Daoy (cell line): ENCODE measurements around the gene SKOR1. TPM values are rescaled to one million over a fixed set of nuclear protein-coding genes. Genes with fewer than 3 reads are reported as not detected.

ENCODE experiments used
- DNase-seq: peaks from one replicate; pipeline ENCODE4 v3.0.0-alpha.2; 2015; ENCODE audit warnings: low read depth
- total RNA-seq: library from RNA; depleted of rRNA; stranded (reverse); fragments of >200 nt; shearing (Covaris generic); gene quantifications from 2 replicates; pipeline ENCODE4 v1.2.3, GENCODE V29; 2014

The SKOR1 gene
- total RNA-seq, 1 experiment from 2014 or later = not detected

DNA sequence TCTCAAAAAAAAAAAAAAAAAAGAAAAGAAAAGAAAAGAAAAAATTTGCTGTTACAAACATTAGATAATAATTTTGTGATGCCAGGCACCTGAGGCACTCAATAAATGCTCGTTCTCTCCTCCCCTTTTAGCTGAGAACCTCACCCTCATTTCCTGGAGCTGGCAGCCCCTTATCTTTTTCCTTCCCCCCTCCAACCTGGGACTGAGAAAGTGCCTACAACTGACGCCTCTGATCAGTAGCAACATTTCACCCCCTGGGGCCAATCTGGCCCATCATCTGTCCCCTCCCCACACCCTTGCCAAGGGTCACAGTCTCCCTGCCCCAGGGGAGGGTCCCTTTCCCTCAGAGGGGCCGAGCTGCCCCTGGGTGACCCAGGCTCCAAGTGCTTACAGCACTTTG is 27.1 kb downstream of the SKOR1 start:
- DNase-seq = no peak

DNA sequence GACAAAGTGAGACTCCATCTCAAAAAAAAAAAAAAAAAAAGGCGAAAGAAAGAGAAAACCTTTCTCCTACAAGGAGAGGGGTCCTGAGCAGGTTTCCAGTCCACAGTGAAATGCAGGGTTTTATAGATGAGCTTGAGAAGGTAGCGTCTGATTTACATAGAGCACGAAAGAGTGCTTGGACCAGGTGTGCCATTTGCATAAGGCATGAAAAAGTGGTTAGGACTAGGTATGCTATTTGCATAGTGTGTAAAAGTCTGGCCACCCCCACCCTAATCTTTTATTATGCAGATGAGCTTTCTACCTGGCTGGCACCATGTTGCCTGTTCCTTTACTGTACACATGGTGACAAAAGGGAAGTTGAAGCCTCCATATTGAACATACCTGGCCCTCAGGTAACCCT is 28.1 kb downstream of the SKOR1 start:
- DNase-seq = no peak

DNA sequence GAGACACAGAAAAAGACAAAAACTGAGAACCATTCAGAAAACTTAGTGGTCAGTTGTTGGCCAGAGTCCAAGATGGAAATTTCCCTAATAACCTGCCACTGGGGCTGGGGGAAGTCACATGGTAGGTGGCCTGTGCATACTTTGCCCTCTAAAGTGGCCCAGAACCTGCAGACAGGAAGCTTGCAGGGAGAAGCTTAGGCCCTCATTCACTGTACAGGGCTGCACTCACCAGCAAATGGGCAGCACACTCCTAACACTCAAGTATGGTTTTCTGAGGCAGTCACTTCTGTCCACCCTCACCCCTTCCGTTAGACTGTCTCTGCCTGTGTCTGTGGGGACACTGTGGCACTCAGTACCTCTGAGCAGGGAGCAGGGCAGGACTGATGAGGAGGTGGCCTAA is 29.0 kb downstream of the SKOR1 start:
- DNase-seq = no peak

DNA sequence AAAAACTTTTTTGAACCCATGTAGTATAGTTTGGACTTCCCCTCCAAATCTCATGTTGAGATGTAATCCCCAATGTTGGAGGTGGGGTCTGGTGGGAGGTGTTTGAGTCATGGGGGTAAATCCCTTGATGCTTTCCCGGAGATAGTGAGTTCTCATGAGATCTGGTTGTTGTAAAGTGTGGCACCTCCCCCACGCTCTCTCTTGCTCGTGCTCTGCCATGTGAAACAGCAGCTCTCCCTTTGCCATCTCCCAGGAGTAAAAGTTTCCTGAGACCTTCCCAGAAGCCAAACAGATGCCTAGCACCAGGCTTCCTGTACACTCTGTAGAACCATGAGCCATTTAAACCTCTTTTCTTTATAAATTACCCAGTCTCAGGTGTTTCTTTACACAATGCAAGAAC is 30.5 kb downstream of the SKOR1 start:
- no peak for DNase-seq

DNA sequence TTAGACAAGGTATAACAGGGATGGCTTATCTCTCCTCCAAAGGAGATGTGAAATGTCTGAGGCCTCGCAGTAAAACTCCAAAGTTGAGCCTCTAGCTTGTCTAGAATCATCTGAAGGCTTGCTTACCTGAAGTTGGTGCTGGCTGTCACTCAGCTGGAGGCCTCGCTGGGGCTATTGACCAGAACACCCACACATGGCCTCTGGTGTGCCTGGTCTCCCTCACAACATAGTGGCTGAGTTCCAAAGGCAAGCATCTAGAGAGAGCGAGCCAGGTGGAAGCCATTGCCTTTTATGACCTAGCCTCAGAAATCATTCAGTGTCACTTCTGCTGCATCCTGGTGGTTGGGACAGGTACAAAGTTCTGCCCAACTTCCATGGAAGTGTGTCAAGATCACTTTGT is 31.9 kb downstream of the SKOR1 start:
- no peak for DNase-seq

DNA sequence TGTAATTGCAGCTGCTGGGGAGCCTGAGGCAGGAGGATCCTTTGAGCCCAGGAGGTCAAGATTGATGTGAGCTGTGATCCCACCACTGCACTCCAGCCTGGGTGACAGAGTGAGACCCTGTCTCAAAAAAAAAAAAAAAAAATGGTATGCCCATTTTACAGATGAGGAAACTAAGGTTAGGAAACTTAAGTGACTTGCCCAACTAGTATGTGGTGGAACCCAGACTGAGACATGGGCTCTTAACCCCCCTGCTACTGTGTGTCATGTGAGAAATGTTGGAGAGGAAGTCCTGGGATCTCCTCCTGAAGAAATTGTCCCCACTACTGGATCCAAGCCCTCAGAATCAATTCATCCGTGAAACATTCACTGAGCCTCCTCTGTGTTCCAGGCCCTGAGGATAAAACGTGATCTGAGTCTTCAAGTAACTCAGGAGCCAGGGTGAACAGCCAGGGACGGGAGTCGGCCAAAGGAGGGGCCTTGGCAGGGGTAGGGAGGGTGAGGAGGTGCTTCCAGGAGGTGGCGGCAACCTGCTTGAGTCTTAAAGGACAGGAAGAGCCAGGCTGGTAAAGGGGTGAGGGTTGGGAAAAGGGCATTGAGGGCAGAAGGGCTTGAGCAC is 34.1 kb downstream of the SKOR1 start:
- no peak for DNase-seq

DNA sequence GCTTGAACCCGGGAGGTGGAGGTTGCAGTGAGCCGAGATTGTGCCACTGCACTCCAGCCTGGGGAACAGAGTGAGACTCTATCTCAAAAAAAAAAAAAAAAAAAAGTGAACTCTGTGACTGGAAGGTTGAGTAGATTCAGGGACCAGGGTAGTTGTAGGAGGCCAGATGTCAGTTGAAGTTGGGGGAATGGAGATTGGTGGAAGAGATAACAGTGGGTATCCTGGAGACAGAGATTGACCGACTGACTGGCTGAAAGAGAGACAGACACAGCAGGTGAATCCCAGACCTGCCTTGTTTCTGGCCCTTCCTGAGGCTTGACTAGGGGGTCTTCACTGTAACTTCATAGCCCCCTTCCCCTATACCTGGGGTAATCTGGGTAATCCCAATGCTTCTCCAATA is 36.7 kb downstream of the SKOR1 start:
- no peak for DNase-seq

DNA sequence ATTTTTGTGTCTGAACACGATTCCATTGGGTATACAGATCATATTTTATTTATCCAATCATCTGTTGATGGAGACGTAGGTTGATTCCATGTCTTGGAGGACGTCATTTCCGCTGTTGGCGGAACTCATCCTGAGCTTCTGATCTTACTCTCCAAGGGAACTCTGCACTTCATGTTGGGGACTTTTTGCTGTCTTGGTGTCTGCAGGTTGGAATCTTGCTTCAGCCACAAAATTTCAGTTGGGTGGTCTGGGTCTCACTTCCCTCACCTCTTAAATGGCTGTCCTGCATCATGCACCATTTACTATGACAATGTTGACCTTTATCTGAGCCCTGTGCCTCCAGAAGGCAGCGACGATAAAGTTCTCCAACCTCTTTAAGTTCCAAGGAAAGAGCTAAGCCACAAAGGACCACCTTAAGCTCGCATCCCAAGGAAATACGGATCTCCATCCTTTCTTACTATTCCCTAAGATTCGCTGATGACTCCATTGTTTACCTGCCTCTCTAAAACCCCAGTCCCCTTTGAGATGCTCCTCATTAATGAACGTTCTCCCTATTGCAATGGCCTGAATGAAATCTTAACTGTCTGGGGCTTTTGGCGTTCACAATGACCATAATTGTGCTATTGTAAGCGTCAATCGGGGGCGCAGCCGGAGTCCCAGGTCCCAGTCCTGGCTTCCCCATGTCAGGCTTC is 37.6 kb downstream of the SKOR1 start:
- no peak for DNase-seq

DNA sequence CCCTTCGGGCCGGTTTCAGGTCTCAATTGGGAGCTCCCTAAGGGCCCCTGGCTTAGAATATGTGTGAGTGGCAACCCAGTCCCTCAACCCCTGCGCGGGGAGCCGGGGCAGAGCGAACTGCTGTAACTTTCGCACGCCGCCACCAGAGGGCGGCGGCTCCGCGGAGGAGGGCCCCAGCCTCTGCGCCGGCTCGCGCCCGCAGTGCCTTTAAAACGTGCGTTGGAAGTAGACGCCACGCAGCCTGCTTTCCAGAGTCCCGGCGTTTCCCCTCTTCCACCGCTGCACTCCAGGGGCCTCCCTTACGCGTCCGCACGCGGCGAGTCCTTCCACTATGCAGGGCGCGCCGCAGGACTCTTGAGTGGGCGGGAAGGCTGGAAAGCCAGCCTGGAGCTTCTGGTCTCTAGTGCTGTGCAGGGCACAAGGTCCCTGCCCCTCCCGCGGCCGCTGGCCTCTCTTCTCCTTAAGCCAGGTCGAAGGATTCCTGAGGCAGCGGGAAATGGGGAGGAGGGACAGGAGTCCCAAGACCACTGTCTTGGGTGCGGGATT is 38.2 kb downstream of the SKOR1 start:
- DNase-seq = peak; percentile 70

DNA sequence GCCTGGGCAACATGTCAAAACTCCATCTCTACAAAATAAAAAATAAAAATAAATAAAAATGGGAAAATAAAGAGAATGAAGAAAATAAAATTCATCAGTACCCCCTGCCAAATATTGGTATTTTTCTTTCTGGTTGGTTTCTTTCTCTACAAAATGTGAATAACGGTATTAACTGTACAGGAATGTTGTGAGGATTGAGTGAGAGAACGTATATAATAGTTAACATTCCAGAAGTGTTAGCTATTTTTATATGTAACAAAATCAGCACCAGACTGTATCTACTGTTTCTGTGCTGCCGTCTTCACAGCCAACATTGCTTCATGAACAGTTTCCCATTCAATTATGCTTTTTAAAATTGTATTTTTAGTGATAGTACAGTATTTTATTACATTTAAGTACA is 40.0 kb downstream of the SKOR1 start:
- DNase-seq = no peak

DNA sequence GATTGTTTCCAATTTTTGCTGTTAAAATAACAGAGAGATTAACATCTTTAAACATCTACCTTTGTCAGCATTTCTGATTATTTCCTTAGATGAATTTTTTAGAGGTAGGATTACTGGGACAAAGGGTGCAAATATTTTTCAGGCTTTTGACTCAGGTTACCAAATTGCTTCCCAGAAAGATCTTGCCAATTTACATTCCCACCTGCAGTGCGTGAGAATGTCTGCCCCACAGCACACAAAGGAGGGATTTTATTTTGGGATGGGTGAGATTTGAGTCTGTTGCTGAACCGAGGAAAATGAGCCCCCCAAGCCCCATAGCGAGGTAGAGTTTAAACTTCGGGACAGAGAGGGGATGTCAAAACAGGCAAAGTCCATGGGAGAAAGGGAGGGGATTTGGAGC is 40.5 kb downstream of the SKOR1 start:
- no peak for DNase-seq

DNA sequence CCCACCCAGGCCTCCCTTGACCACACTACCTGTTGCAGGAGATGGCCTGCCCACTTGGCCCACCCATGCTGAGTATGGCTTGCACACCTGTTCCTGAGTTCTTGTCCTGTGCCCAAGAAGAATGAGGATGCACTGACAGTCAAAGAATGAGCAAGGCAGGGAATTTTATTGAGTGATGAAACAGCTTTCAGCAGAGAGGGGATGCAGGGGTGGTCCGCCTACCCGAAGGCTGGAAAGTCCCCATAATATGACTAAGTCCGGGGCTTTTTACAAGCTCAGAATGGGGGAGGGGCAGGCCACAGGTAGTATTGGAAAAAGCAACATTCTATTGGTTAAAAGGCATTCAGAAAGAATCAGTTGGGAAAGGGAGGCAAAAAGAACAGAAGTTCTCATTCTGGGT is 44.4 kb downstream of the SKOR1 start:
- no peak for DNase-seq

DNA sequence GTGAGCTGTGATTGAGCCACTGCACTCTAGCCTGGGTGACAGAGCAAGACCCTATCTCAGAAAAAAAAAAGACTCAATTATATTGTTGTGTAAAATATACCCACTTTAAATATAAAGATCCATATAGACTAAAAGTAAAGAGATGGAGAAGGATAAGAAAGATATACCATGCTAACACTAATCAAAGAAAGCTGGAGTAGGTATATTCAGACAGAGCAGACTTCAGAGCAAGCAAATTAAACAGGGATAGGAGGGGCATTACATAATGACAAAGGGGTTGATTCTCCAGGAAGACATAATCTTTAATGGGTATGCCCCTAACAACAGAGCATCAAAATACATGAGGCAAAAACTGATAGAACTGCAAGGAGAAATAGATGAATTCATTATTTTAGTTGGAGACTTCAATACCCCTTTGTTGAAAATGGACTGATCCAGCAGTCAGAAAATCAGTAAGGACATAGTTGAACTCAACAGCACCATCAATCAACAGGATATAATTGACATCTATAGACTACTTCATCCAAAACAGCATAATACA is 45.6 kb downstream of the SKOR1 start:
- DNase-seq = no peak

DNA sequence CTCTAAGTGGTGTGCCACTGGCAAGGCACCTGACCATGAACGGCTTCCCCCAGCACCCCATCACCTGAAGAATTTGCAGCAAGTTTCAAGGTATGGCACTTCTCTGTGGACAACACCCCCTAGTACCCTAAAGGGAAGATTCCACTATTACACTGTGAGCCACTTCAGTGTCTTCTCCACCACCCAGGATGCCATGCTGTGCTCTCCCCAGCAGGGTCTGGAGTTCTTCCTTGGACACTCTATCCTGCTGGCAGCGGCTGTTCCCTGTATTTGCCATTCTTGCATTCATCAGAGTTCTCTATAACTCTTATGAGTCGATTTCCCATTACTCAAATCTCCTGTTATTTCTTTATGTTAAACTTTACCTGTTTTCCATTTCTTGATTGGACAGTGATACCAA is 48.5 kb downstream of the SKOR1 start:
- DNase-seq = no peak

DNA sequence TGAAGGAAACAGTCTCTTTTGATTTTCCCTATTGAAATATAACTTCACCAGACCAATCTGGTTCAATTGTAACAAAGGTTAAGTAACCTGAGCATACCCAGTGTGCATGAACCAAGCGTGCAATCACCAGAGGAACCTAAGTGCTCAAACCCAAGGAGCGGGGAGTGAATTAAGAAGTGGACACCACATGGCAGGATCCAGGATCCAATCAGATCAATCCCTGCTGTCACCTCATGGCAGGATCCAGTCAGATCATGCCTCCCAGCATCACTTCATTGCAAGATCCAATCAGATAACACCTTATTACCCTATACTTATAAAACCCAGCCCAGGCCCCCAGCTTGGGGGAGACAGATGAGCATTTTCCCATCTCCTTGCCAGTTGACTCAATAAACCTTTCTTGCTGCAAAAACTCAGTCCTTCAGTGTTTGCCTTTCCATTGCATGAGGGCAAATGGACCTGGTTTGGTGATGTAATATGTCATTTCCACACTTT is 53.5 kb downstream of the SKOR1 start:
- no peak for DNase-seq

DNA sequence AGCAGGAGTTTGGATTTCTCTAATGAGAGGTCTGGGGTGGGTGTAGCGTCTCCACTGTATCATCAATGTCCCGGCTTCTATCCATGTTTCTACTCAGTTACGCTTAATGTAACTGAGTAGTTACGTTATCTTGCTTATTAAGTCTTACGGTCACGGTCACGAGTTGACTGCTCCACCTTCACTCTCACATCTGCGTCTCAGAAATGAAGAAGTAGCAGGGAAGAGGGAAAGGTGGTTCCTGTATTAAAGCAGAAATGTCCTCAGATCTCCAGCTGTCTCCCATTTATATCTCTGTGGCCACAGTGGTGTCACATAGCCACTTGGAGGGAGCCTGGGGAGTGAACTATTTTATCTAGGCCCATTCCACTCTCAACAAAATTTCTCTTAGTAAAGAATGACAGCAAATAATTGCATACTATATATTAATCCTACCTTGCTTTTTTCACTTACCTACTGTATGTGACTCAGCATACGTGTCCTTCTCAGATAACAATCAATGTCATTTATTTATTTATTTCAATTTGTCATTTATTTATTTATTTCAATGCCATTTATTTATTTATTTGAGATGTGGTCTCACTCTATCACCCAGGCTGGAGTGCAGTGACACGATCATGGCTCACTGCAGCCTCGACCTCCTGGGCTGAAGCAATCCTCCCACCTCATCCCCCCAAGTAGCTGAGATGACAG is 54.3 kb downstream of the SKOR1 start:
- DNase-seq = no peak

DNA sequence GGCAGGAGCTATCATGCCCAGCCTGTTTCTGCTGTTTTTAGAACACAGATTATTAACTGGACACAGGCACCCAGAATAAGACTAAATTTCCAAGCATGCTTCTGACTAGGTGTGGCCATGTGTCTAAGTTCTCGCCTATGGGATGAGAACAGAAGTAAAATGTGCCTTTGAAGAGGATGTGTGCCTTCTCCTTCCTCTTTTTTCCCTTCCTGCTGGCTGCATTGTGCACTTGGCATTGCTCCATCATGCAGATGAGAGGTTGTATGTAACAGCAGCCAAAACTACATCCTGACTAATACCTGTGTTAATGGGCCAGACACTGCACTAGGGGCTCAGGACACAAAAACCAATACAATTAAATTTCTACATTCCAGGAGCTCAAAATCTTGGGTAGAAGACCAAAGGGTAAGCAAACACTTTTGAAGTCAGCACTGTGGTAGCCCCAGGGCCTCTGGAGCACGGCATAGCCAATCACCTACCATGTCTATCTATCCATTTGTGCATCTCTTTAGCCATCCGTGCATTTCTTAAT is 55.4 kb downstream of the SKOR1 start:
- no peak for DNase-seq

DNA sequence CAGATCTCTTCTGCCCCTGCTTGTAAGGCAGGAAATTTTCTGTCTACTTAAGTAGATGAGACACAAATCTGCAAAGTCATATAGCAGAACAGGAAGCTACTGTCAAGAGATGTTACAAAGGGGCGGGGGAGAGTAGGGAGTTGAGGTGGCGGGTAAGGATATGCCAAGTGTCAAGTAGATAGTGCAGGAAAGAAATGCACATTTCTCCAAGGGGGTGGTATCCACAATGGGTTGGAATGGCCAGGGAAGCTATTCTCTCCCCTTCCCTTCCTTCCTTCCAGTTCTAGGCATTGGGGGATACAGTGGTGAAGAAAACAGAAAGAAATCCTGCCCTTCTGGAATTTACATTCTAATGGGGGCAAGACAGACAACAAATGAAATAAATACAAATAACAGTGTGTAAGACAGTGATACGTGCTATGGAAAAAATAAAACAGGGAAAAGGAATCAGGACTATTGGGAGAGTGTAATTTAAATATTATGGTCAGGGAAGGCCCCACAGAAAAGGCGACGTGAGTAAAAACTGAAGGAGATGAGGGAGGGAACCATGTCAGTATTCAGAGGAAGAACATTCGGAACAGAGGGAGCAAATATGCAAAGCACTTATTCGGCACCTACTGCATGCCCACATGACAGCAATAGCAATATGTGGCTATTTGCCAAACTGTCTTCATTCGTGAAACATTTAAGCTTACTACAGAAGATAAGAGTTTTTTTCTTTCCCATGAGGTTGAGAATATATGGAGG is 57.4 kb downstream of the SKOR1 start:
- no peak for DNase-seq

DNA sequence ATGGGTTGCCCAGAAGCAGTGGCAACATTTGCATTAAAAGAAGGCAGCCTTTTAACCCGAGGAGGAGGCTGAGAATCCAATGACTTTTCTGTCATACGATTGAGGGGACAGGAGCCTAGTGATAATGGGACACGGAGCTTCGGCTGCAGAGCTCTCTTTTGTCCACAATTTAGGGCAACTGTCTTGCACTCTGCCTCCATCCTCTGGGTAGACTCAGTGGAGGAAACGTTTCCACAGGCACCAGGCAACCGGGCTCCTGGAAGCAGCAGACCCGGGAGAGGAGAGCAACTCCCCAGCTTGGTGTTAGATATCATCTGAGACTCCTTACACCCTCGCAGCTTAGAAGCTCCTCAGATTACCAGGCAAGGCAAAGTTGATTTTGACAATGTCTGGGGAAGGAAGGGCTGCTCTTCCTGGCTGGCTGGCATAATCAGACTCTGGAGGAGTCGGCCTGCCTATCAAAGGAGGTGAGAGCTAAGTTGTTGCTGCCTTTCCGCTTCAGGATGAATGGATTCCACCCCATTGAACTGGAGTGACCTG is 58.0 kb downstream of the SKOR1 start:
- no peak for DNase-seq

DNA sequence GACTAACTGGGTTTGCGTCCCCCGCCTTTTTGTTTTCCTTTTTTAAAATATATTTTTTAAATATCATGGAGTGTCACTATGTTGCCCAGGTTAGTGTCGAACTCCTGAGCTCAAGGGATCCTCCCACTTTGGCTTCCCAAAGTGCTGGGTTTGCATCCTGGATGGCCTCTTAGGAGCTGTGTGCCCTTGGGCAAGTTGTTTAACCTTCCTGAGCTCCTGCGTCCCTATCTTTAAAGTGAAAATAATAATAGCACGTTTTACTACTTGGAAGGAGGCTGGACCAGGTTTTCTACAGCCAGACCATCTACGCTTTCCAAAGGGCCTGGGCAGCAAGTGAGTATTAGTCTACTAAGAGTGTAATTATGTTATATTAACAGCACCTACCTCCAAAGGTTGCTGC is 58.7 kb downstream of the SKOR1 start:
- DNase-seq = no peak
